Ramos (cell line): Measurements from ENCODE around the gene ST3GAL5.

Experiments
- in situ Hi-C: fragments of 300-500 bp; cut with MboI; formaldehyde crosslinking; loops from one replicate; pipeline ENCODE4 v1.14.3; 2022; ENCODE audit warnings: low sequenced_read_pairs; ENCODE audit not compliant: unreplicated experiment

ST3GAL5 gene

GRCh38 chr2:85794491-85795121 is 94.2 kb downstream of the ST3GAL5 start:
- in situ Hi-C loops: no loop called here

- in situ Hi-C loops: no loop called here
These were observed 94.8 kb downstream of the ST3GAL5 start for GRCh38 chr2:85794038-85794441.

- in situ Hi-C loops: no loop called here
These were observed 95.2 kb downstream of the ST3GAL5 start for GRCh38 chr2:85793584-85793983.

- in situ Hi-C loops: no loop called here
These were observed 95.9 kb downstream of the ST3GAL5 start for GRCh38 chr2:85792783-85793441.

GRCh38 chr2:85791704-85792565 is 96.9 kb downstream of the ST3GAL5 start:
- in situ Hi-C loops: no loop called here

GRCh38 chr2:85790499-85791188 is 98.1 kb downstream of the ST3GAL5 start:
- in situ Hi-C loops: no loop called here

GRCh38 chr2:85790032-85790431 is 98.8 kb downstream of the ST3GAL5 start:
- in situ Hi-C loops: no loop called here

- in situ Hi-C loops: no loop called here
These were observed 99.5 kb downstream of the ST3GAL5 start for GRCh38 chr2:85789271-85789670.

- in situ Hi-C loops: no loop called here
These were observed 100.2 kb downstream of the ST3GAL5 start for GRCh38 chr2:85788603-85789002.

- in situ Hi-C loops: no loop called here
These were observed 100.8 kb downstream of the ST3GAL5 start for GRCh38 chr2:85787981-85788340.

GRCh38 chr2:85787282-85787980 is 101.4 kb downstream of the ST3GAL5 start:
- in situ Hi-C loops: no loop called here
